ENCODE data around the gene CREB5.

CREB5 gene

GRCh38 chr7:28390426-28390825, 21.9 kb upstream of the CREB5 start:
- no peak for TF ChIP-seq GATA2 (IDR thresholded peaks at IDR 0.05; ENCODE audit: low read depth, low read length)
- TF ChIP-seq GATA3 (IDR thresholded peaks at IDR 0.05; ENCODE audit: low read depth, low read length), result no peak

DNA sequence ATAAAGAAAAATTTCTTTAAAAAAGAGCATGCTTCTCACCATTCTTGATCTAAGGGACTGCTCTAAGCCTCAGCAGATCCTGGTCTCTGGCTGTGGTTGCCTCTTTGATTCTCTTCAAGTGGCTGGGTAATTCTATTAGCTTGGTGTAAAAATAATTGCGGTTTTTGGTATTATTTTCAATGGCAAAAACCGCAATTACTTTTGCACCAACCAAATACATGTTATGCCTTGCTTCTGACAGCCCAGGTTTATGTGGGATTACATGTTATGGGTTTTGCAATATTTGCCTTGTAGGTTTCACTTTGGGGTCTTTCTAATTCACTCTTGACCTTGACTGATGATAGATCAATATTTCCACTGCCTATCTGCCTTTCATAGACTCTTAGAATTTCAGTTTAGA, 20.0 kb upstream of the CREB5 start:
- TF ChIP-seq GATA3 (IDR thresholded peaks at IDR 0.05; ENCODE audit: low read depth, low read length), result no peak
- no peak for TF ChIP-seq GATA2 (IDR thresholded peaks at IDR 0.05; ENCODE audit: low read depth, low read length)

DNA sequence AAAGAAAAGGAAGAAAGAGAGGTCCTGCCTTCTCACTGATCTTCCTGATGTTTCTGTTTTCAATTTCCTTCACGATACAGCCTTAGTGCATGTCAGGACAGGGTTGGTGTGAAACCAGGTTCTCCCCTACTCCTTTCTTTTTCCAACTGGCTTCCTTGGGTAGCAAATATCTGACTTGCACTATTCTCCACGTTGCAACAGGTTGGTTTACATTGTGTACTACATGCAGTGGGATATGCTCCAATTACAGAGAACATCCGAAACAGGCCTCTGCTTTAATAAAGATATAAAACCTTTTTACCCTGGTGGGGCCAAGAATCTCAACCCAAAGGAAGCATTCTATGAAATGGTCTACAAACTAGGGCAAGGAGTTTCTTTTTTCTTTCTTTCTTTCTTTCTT, 16.9 kb upstream of the CREB5 start:
- TF ChIP-seq GATA2 (IDR thresholded peaks at IDR 0.05; ENCODE audit: low read depth, low read length), result no peak
- TF ChIP-seq GATA3 (IDR thresholded peaks at IDR 0.05; ENCODE audit: low read depth, low read length), result no peak

- TF ChIP-seq GATA2 (IDR thresholded peaks at IDR 0.05; ENCODE audit: low read depth, low read length) (no peak), GATA3 (IDR thresholded peaks at IDR 0.05; ENCODE audit: low read depth, low read length) (no peak)
Measured at GRCh38 chr7:28395831-28396230, 16.5 kb upstream of the CREB5 start.

GRCh38 chr7:28397141-28397540, 15.2 kb upstream of the CREB5 start:
- TF ChIP-seq GATA2 (IDR thresholded peaks at IDR 0.05; ENCODE audit: low read depth, low read length) (no peak), GATA3 (IDR thresholded peaks at IDR 0.05; ENCODE audit: low read depth, low read length) (no peak)

- TF ChIP-seq GATA2 (IDR thresholded peaks at IDR 0.05; ENCODE audit: low read depth, low read length) (no peak), GATA3 (IDR thresholded peaks at IDR 0.05; ENCODE audit: low read depth, low read length) (no peak)
Measured at GRCh38 chr7:28400838-28401360, 11.4 kb upstream of the CREB5 start.

GRCh38 chr7:28405662-28406061, 6.7 kb upstream of the CREB5 start:
- TF ChIP-seq GATA3 (IDR thresholded peaks at IDR 0.05; ENCODE audit: low read depth, low read length), result no peak
- no peak for TF ChIP-seq GATA2 (IDR thresholded peaks at IDR 0.05; ENCODE audit: low read depth, low read length)

GRCh38 chr7:28406192-28406591, 6.1 kb upstream of the CREB5 start:
- TF ChIP-seq GATA2 (IDR thresholded peaks at IDR 0.05; ENCODE audit: low read depth, low read length), result no peak
- no peak for TF ChIP-seq GATA3 (IDR thresholded peaks at IDR 0.05; ENCODE audit: low read depth, low read length)

DNA sequence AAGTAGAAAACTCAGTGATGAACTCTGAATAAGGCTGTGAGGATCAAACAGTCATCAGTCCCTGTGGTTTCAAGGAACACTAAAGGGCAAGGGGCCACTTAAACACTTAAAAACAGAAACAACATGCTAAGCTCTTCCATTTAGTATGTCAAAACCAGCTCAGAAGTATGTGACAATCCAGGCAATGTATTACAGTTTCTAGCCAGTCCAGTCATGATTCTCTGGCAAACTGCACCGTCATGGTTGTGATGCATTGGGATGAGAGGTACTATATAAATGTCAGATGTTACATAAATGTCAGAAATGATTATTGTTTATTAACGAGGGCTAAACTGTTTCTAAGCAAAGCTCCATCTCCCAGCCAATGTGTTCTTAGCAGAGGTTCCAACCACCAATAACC, 4.7 kb upstream of the CREB5 start:
- TF ChIP-seq GATA3 (IDR thresholded peaks at IDR 0.05; ENCODE audit: low read depth, low read length) (no peak), GATA2 (IDR thresholded peaks at IDR 0.05; ENCODE audit: low read depth, low read length) (no peak)

- TF ChIP-seq GATA3 (IDR thresholded peaks at IDR 0.05; ENCODE audit: low read depth, low read length), result no peak
- no peak for TF ChIP-seq GATA2 (IDR thresholded peaks at IDR 0.05; ENCODE audit: low read depth, low read length)
Measured at GRCh38 chr7:28408105-28408959, 4.0 kb upstream of the CREB5 start.

- TF ChIP-seq GATA2 (IDR thresholded peaks at IDR 0.05; ENCODE audit: low read depth, low read length), result 0 out of 2 replicates have a peak, but pooled peaks have one; percentile 2
- no peak for TF ChIP-seq GATA3 (IDR thresholded peaks at IDR 0.05; ENCODE audit: low read depth, low read length)
Measured at GRCh38 chr7:28408960-28409715, 3.2 kb upstream of the CREB5 start.

GRCh38 chr7:28409716-28410627, 2.3 kb upstream of the CREB5 start:
- TF ChIP-seq GATA2 (IDR thresholded peaks at IDR 0.05; ENCODE audit: low read depth, low read length) (0 out of 2 replicates have a peak, but pooled peaks have one; percentile 1), GATA3 (IDR thresholded peaks at IDR 0.05; ENCODE audit: low read depth, low read length) (no peak)

GRCh38 chr7:28410628-28411531, 1.4 kb upstream of the CREB5 start:
- TF ChIP-seq GATA2 (IDR thresholded peaks at IDR 0.05; ENCODE audit: low read depth, low read length) (no peak), GATA3 (IDR thresholded peaks at IDR 0.05; ENCODE audit: low read depth, low read length) (no peak)

Data from SH-SY5Y (cell line).